Measurements from ENCODE around the gene TPX2. TPM values are rescaled to one million over a fixed set of nuclear protein-coding genes. Genes with fewer than 3 reads are reported as not detected.
"Not testable (repeated sequence)": the region's sequence is repeated elsewhere in the genome, so short reads cannot be mapped to it uniquely, and the experiment has no call there.

TPX2 gene
- total RNA-seq, 2 donors from 2014 or later = not detected

DNA sequence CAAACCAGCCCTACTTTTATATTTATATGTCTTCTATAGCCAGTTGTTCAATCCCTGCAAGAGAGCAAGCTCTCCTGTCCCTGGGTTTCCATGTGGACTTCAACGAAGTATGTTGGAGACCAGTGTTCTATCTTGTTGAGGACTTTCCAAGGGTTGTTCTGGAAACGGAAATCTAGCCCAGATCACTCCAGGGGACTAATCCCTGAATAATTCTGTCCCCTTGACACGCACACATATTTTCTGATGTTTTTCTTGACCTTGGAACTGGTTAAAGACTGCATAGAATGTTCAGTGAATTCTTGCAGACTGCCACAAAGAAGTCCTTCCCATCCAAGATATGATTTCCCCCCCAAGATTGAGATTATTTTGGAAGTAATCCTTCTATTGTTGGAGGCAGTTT is 70.6 kb downstream of the TPX2 start:
- DNase-seq (no peak), ATAC-seq (no peak)
- no peak overlapping the region for H3K27ac ChIP-seq
- H3K4me1 ChIP-seq = peaks cover 11% of the 10 kb centered on the region
- H3K4me3 ChIP-seq = no peak overlapping the region
- 57 to 82% methylated on average over 3 of the region's 3 CpGs for WGBS, 2 donors
- H3K36me3 ChIP-seq (replicated peaks in 1 of 2; ENCODE audit: insufficient read depth in 1 of 2, low read depth in 2 of 2) = no peaks in the 10 kb centered on the region
- no peak for TF ChIP-seq POLR2A (IDR thresholded peaks at IDR 0.05)
- TF ChIP-seq, protein P1, sequence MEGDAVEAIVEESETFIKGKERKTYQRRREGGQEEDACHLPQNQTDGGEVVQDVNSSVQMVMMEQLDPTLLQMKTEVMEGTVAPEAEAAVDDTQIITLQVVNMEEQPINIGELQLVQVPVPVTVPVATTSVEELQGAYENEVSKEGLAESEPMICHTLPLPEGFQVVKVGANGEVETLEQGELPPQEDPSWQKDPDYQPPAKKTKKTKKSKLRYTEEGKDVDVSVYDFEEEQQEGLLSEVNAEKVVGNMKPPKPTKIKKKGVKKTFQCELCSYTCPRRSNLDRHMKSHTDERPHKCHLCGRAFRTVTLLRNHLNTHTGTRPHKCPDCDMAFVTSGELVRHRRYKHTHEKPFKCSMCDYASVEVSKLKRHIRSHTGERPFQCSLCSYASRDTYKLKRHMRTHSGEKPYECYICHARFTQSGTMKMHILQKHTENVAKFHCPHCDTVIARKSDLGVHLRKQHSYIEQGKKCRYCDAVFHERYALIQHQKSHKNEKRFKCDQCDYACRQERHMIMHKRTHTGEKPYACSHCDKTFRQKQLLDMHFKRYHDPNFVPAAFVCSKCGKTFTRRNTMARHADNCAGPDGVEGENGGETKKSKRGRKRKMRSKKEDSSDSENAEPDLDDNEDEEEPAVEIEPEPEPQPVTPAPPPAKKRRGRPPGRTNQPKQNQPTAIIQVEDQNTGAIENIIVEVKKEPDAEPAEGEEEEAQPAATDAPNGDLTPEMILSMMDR (IDR thresholded peaks at IDR 0.05) = no peak
- H3K9me3 ChIP-seq = no peaks in the 10 kb centered on the region
- H3K27me3 ChIP-seq = no peaks in the 10 kb centered on the region
- intact Hi-C loops (cut with DNase I) = no loop called here

DNA sequence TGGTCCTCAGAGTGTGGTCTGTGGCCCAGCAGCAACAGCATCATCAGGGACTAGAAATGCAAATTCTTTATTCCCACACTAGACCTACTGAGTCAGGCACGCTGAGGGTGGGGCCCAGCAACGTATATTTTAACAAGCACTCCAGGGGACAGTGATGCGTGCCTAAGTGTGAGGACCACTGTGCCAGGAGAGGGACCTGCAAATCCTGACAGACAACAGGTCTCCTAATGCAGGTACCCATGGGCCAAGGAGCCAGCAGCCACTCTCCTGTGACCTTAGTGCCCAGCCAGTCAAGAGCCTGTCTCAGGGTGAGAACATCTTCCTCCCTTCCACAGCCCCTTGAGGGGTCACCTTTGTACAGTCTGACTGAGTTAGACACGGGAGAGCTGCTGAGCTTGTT is 72.1 kb downstream of the TPX2 start:
- H3K9me3 ChIP-seq = no peaks in the 10 kb centered on the region
- peaks cover 11% of the 10 kb centered on the region for H3K4me1 ChIP-seq
- WGBS, 2 donors = 86% methylated on average over 4 of the region's 4 CpGs
- TF ChIP-seq POLR2A (IDR thresholded peaks at IDR 0.05) = no peak
- TF ChIP-seq, protein P1 (IDR thresholded peaks at IDR 0.05) = no peak
- no peak overlapping the region for H3K27ac ChIP-seq
- intact Hi-C loops (cut with DNase I) = no loop called here
- no peaks in the 10 kb centered on the region for H3K27me3 ChIP-seq
- no peak for ATAC-seq
- H3K36me3 ChIP-seq (replicated peaks in 1 of 2; ENCODE audit: insufficient read depth in 1 of 2, low read depth in 2 of 2) = no peaks in the 10 kb centered on the region
- DNase-seq = no peak
- no peak overlapping the region for H3K4me3 ChIP-seq

DNA sequence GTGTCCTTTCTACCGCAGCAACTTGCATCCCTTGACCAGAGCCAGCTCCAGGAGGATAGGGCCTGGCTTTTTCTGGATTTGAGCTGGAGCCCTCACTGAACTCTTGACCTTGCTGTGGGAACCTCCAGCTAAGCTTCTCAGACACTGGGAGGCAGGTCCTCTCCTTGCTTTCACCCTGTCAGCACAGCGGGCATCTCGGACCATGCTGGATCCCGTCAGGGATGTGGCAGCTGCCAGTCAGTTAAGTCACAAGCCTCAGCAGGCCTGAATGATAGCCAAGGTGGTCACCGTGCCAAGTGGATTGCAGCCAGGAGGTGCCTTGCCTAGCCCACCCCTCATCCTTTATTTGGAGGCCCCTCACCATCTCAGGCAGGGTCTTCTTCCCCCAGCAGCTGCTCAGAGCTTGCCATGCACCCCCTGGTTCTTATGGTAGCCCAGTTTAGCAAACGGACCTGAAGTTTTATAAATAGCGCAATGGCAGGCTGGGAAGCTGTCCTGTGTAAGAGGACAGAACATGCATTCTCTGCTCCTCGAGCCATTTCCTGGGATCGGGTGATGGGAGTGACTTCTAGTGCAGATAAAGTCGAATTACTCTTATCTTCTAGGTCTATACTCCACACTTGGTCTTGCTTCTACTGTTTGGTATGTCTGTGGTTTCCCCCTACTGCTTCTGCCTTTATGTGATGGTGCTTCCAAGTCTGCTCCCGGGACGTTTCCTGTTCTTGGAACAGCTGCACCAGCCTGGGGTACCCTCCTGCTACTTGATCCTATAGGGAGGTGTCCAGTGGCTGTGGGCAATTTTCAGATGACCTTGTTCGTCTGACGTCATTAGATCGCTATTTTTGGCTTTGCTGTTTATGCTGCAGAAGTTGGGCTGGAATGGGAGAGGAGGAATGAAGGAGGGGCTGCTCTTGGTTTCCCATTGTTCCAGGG is 73.0 kb downstream of the TPX2 start:
- Histone ChIP-seq H3K27me3 (no peaks in the 10 kb centered on the region), H3K4me3 (no peak overlapping the region), H3K9me3 (no peaks in the 10 kb centered on the region), H3K4me1 (peaks cover 11% of the 10 kb centered on the region), H3K27ac (no peak overlapping the region), H3K36me3 (replicated peaks in 1 of 2; ENCODE audit: insufficient read depth in 1 of 2, low read depth in 2 of 2) (no peaks in the 10 kb centered on the region)
- ATAC-seq (peak; percentile 56), DNase-seq (peak in 3 of 4 donors; percentile 23 to 44 (median 38))
- no peak for TF ChIP-seq POLR2A (IDR thresholded peaks at IDR 0.05)
- TF ChIP-seq, protein P1 (IDR thresholded peaks at IDR 0.05) = no peak
- intact Hi-C loops (cut with DNase I) = no loop called here
- WGBS, 2 donors = 36 to 49% methylated on average over 11 to 15 of the region's 15 CpGs

DNA sequence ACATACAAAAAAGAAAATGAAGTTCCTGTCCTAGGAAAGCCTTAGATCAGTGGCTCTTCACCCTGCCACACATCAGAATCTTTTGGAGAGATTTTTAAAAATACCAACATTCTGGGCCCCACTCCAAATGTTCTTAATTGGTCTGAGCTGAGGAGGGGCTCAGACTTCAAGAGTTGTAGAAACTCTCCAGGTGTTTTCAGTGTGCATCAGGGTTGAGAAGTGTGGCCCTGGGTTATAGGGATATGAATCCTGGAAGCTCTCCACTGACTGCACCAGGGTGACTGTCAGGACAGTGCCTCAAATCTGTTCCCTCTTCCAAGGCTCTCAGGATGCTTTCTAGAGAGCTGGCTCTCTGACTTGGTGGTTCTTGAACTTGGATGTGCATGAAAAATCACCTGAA is 74.5 kb downstream of the TPX2 start:
- Histone ChIP-seq H3K4me3 (no peak overlapping the region), H3K27me3 (no peaks in the 10 kb centered on the region), H3K36me3 (replicated peaks in 1 of 2; ENCODE audit: insufficient read depth in 1 of 2, low read depth in 2 of 2) (no peaks in the 10 kb centered on the region), H3K4me1 (peaks cover 15% of the 10 kb centered on the region), H3K27ac (no peak overlapping the region), H3K9me3 (no peaks in the 10 kb centered on the region)
- intact Hi-C loops (cut with DNase I) = no loop called here
- TF ChIP-seq POLR2A (IDR thresholded peaks at IDR 0.05) = no peak
- TF ChIP-seq, protein P1 (IDR thresholded peaks at IDR 0.05) = no peak
- DNase-seq = no peak
- ATAC-seq = no peak

DNA sequence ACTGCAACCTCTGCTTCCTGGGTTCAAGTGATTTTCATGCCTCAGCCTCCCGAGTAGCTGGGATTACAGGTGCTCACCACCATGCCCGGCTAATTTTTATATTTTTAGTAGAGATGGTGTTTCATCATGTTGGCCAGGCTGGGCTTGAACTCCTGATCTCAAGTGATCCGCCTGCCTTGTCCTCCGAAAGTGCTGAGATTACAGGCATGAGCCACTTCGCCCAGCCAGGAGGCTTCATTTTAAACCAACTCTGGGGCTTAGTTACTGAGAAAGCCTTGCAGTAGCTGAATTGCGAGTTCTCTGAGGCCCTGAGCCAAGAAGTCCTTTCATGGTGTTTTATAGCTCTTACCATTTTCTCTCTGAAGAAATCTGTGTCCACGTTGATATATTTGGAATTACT is 75.1 kb downstream of the TPX2 start:
- ATAC-seq; H3K27ac ChIP-seq; DNase-seq; H3K4me3 ChIP-seq; H3K9me3 ChIP-seq; intact Hi-C loops (cut with DNase I); H3K36me3 ChIP-seq (replicated peaks in 1 of 2; ENCODE audit: insufficient read depth in 1 of 2, low read depth in 2 of 2); H3K27me3 ChIP-seq: not testable (repeated sequence)
- 87 to 90% methylated on average over 7 of the region's 7 CpGs for WGBS, 2 donors
- H3K4me1 ChIP-seq = peaks cover 20% of the 10 kb centered on the region
